Loucy (cell line): ENCODE results near the gene ITGA2.

Source experiments
- H2AFZ ChIP-seq: fragments of 200-600 bp; sonication (generic); 2 replicates; pipeline ENCODE4 v1.6.0; 2016; ENCODE audit warnings: antibody characterized with exemption, mild to moderate bottlenecking, low read length, moderate library complexity
- H3F3A ChIP-seq: fragments of 200-600 bp; 2 replicates; pipeline ENCODE4 v1.6.0; 2016; ENCODE audit warnings: antibody characterized with exemption, low read depth, mild to moderate bottlenecking
- H3K27me3 ChIP-seq: fragments of 200-600 bp; sonication (generic); 2 replicates; pipeline ENCODE4 v1.6.1; 2014; ENCODE audit warnings: low read length, mild to moderate bottlenecking; ENCODE audit not compliant: insufficient read depth, poor library complexity, severe bottlenecking
- H3K36me3 ChIP-seq: fragments of 200-600 bp; sonication (generic); 2 replicates; pipeline ENCODE4 v1.6.1; 2016; ENCODE audit warnings: low read length; ENCODE audit not compliant: insufficient read depth
- H3K4me1 ChIP-seq: fragments of 200-600 bp; sonication (generic); 2 replicates; pipeline ENCODE4 v1.5.1; 2014; ENCODE audit warnings: low read length, mild to moderate bottlenecking; ENCODE audit not compliant: insufficient read depth, poor library complexity, severe bottlenecking
- H3K4me2 ChIP-seq: fragments of 200-600 bp; sonication (generic); 2 replicates; pipeline ENCODE4 v1.6.0; 2014; ENCODE audit warnings: antibody characterized with exemption, low read length, low read depth, mild to moderate bottlenecking; ENCODE audit not compliant: poor library complexity, severe bottlenecking
- H3K4me3 ChIP-seq: fragments of 200-600 bp; sonication (generic); 2 replicates; pipeline ENCODE4 v1.5.1; 2014; ENCODE audit warnings: low read length, mild to moderate bottlenecking, mixed read lengths; ENCODE audit not compliant: poor library complexity, severe bottlenecking
- H3K79me2 ChIP-seq: fragments of 200-600 bp; sonication (generic); 2 replicates; pipeline ENCODE4 v1.6.1; 2014; ENCODE audit warnings: low read length; ENCODE audit not compliant: insufficient read depth
- H3K9ac ChIP-seq: fragments of 200-600 bp; sonication (generic); 2 replicates; pipeline ENCODE4 v1.6.0; 2014; ENCODE audit warnings: mild to moderate bottlenecking, low read depth, low read length, moderate library complexity; ENCODE audit not compliant: poor library complexity, severe bottlenecking
- H3K9me2 ChIP-seq: fragments of 200-600 bp; sonication (generic); replicated peaks from 2 replicates; pipeline ENCODE4 v1.6.1; 2016; ENCODE audit warnings: low read depth, low read length, mixed read lengths
- H3K9me3 ChIP-seq: fragments of 200-600 bp; sonication (generic); 2 replicates; pipeline ENCODE4 v1.6.1; 2014; ENCODE audit warnings: mild to moderate bottlenecking, antibody characterized with exemption, low read length, low read depth; ENCODE audit not compliant: insufficient read depth
- H4K20me1 ChIP-seq: fragments of 200-600 bp; sonication (generic); 2 replicates; pipeline ENCODE4 v1.6.0; 2014; ENCODE audit warnings: antibody characterized with exemption, low read length, mild to moderate bottlenecking; ENCODE audit not compliant: insufficient read depth, poor library complexity, severe bottlenecking
- CTCF ChIP-seq: fragments of 200-600 bp; sonication (generic); conservative IDR thresholded peaks from 2 replicates; pipeline ENCODE4 v1.5.1; 2014; ENCODE audit warnings: mild to moderate bottlenecking, antibody characterized with exemption, low read length
- EZH2phosphoT487 ChIP-seq: fragments of 200-600 bp; IDR thresholded peaks from 2 replicates; pipeline ENCODE4 v1.6.1; 2018; ENCODE audit warnings: antibody characterized with exemption, mild to moderate bottlenecking, moderate library complexity, borderline replicate concordance

ITGA2 gene

GRCh38 chr5:53080271-53080670 lies 91.1 kb downstream of the ITGA2 start:
- Histone ChIP-seq H3K4me3 (no peak overlapping the region), H3K9me2 (no peaks in the 10 kb centered on the region), H3K4me2 (no peak overlapping the region), H3K9me3 (no peaks in the 10 kb centered on the region), H4K20me1 (no peaks in the 10 kb centered on the region), H3K9ac (no peak overlapping the region), H2AFZ (no peak overlapping the region), H3K4me1 (peaks cover 17% of the 10 kb centered on the region), H3F3A (no peaks in the 10 kb centered on the region), H3K36me3 (no peaks in the 10 kb centered on the region; the same call in 1 of the 2 replicates), H3K27me3 (no peaks in the 10 kb centered on the region), H3K79me2 (no peaks in the 10 kb centered on the region)
- no peak for TF ChIP-seq EZH2phosphoT487
- no peak for TF ChIP-seq CTCF

- peaks cover 17% of the 10 kb centered on the region for H3K4me1 ChIP-seq
- no peaks in the 10 kb centered on the region for H3K79me2 ChIP-seq
- no peaks in the 10 kb centered on the region for H3F3A ChIP-seq
- no peaks in the 10 kb centered on the region for H3K9me3 ChIP-seq
- no peak overlapping the region for H2AFZ ChIP-seq
- no peaks in the 10 kb centered on the region for H3K9me2 ChIP-seq
- H3K9ac ChIP-seq = no peak overlapping the region
- H3K4me2 ChIP-seq = no peak overlapping the region
- H3K27me3 ChIP-seq = no peaks in the 10 kb centered on the region
- H3K36me3 ChIP-seq = no peaks in the 10 kb centered on the region
- TF ChIP-seq EZH2phosphoT487 (no peak), CTCF (no peak)
- H4K20me1 ChIP-seq = no peaks in the 10 kb centered on the region
- H3K4me3 ChIP-seq = no peak overlapping the region
These were observed 94.8 kb downstream of the ITGA2 start for GRCh38 chr5:53083927-53084326.

- TF ChIP-seq CTCF (no peak), EZH2phosphoT487 (no peak)
- H3K79me2 ChIP-seq = no peaks in the 10 kb centered on the region
- no peaks in the 10 kb centered on the region for H3K27me3 ChIP-seq
- peaks cover 24% of the 10 kb centered on the region for H3K4me1 ChIP-seq
- no peaks in the 10 kb centered on the region for H3K36me3 ChIP-seq
- H3K4me2 ChIP-seq = no peak overlapping the region
- no peaks in the 10 kb centered on the region for H3K9me2 ChIP-seq
- H3K9ac ChIP-seq = no peak overlapping the region
- no peak overlapping the region for H2AFZ ChIP-seq
- H3F3A ChIP-seq = no peaks in the 10 kb centered on the region
- no peaks in the 10 kb centered on the region for H3K9me3 ChIP-seq
- H3K4me3 ChIP-seq = no peak overlapping the region
- H4K20me1 ChIP-seq = no peaks in the 10 kb centered on the region
These were observed 95.5 kb downstream of the ITGA2 start for GRCh38 chr5:53084546-53085255.
